HEK293 (cell line): Measurements from ENCODE around the gene ZMYND10.

ENCODE experiments used
- CTCF ChIA-PET: fragments of 350-600 bp; formaldehyde crosslinking; extraction: SDS; loops from one replicate; lab custom pipeline; 2021; ENCODE audit warnings: antibody characterized with exemption; lab: Yijun Ruan, JAX
- POLR2A ChIA-PET: fragments of 300-600 bp; formaldehyde crosslinking; extraction: SDS; loops from one replicate; lab custom pipeline; 2020; ENCODE audit warnings: antibody characterized with exemption, inconsistent platforms; lab: Yijun Ruan, JAX
- H3K27ac ChIP-seq: fragments of 200-500 bp; sonication (Bioruptor generic); 2 replicates; pipeline ENCODE4 v1.5.1; 2014; ENCODE audit warnings: low read depth, low read length, control low read depth, inconsistent platforms; ENCODE audit errors: extremely low read depth
- H3K36me3 ChIP-seq, 2 experiments: fragments of 200-500 bp in 1 of 2; sonication (Bioruptor generic) in 1 of 2; 1 replicate in 1 of 2; 2 replicates in 1 of 2; pipeline ENCODE4 v1.5.1; 2014 to 2017; ENCODE audit warnings: inconsistent platforms in 2 of 2, low read length in 2 of 2; ENCODE audit not compliant: control insufficient read depth in 2 of 2, insufficient read depth in 1 of 2
- H3K4me1 ChIP-seq: fragments of 200-500 bp; sonication (Bioruptor generic); 2 replicates; pipeline ENCODE4 v1.5.1; 2014; ENCODE audit warnings: mild to moderate bottlenecking, low read length, inconsistent platforms; ENCODE audit not compliant: control insufficient read depth, insufficient read depth
- H3K4me3 ChIP-seq: 2 replicates; pipeline ENCODE4 v1.5.1; 2011; ENCODE audit warnings: low read depth, mild to moderate bottlenecking, control low read depth, low read length, moderate library complexity
- H3K9me3 ChIP-seq: fragments of 200-500 bp; sonication (Bioruptor generic); 2 replicates; pipeline ENCODE4 v1.5.1; 2014; ENCODE audit warnings: low read depth, low read length, inconsistent platforms; ENCODE audit not compliant: control insufficient read depth, insufficient read depth
- AEBP2 ChIP-seq: fragments of 450-650 bp; formaldehyde crosslinking; IDR thresholded peaks from 2 replicates; pipeline ENCODE4 v1.5.1; 2016; ENCODE audit warnings: missing biosample characterization, missing genetic modification characterization, borderline replicate concordance
- BCL11B ChIP-seq: fragments of 450-650 bp; formaldehyde crosslinking; IDR thresholded peaks from 2 replicates; pipeline ENCODE4 v1.5.1; 2016; ENCODE audit warnings: low read depth, missing biosample characterization, missing genetic modification characterization
- CTCF ChIP-seq: fragments of 450-650 bp; formaldehyde crosslinking; IDR thresholded peaks from 2 replicates; pipeline ENCODE4 v1.5.1; 2016; ENCODE audit warnings: missing biosample characterization, missing genetic modification characterization
- GLIS1 ChIP-seq: fragments of 450-650 bp; formaldehyde crosslinking; IDR thresholded peaks from 2 replicates; pipeline ENCODE4 v1.5.1; 2016; ENCODE audit warnings: missing biosample characterization, missing genetic modification characterization
- GLIS2 ChIP-seq: fragments of 450-650 bp; formaldehyde crosslinking; IDR thresholded peaks from 2 replicates; pipeline ENCODE4 v1.5.1; 2016; ENCODE audit warnings: missing biosample characterization, missing genetic modification characterization
- HOXA7 ChIP-seq: sonication (generic); formaldehyde crosslinking; IDR thresholded peaks from 2 replicates; pipeline ENCODE4 v1.8.1; 2022; ENCODE audit warnings: missing genetic modification reagents, borderline replicate concordance
- REST ChIP-seq: fragments of 450-650 bp; formaldehyde crosslinking; IDR thresholded peaks from 2 replicates; pipeline ENCODE4 v1.5.1; 2016; ENCODE audit warnings: missing biosample characterization, missing genetic modification characterization
- SCRT1 ChIP-seq: fragments of 450-650 bp; formaldehyde crosslinking; IDR thresholded peaks from 2 replicates; pipeline ENCODE4 v1.5.1; 2016; ENCODE audit warnings: missing biosample characterization, missing genetic modification characterization, borderline replicate concordance
- SCRT2 ChIP-seq: fragments of 450-650 bp; formaldehyde crosslinking; IDR thresholded peaks from 2 replicates; pipeline ENCODE4 v1.5.1; 2016; ENCODE audit warnings: missing biosample characterization, missing genetic modification characterization
- SP7 ChIP-seq: fragments of 450-650 bp; formaldehyde crosslinking; IDR thresholded peaks from 2 replicates; pipeline ENCODE4 v1.5.1; 2016; ENCODE audit warnings: missing biosample characterization, missing genetic modification characterization
- ZBTB48 ChIP-seq: fragments of 450-650 bp; formaldehyde crosslinking; IDR thresholded peaks from 2 replicates; pipeline ENCODE4 v1.5.1; 2016; ENCODE audit warnings: missing biosample characterization, missing genetic modification characterization
- ZNF112 ChIP-seq: fragments of 450-650 bp; formaldehyde crosslinking; IDR thresholded peaks from 2 replicates; pipeline ENCODE4 v1.5.0; 2017; ENCODE audit warnings: missing biosample characterization, missing genetic modification characterization
- ZNF132 ChIP-seq: fragments of 450-650 bp; formaldehyde crosslinking; IDR thresholded peaks from 2 replicates; pipeline ENCODE4 v1.5.1; 2017; ENCODE audit warnings: missing biosample characterization, missing genetic modification characterization, borderline replicate concordance
- ZNF138 ChIP-seq: fragments of 450-650 bp; formaldehyde crosslinking; IDR thresholded peaks from 2 replicates; pipeline ENCODE4 v1.5.1; 2016; ENCODE audit warnings: missing biosample characterization, missing genetic modification characterization, borderline replicate concordance
- ZNF155 ChIP-seq: fragments of 450-650 bp; formaldehyde crosslinking; IDR thresholded peaks from 2 replicates; pipeline ENCODE4 v1.5.1; 2016; ENCODE audit warnings: missing biosample characterization, missing genetic modification characterization
- ZNF157 ChIP-seq: fragments of 450-650 bp; formaldehyde crosslinking; IDR thresholded peaks from 2 replicates; pipeline ENCODE4 v1.5.1; 2016; ENCODE audit warnings: missing biosample characterization, missing genetic modification characterization
- ZNF18 ChIP-seq: fragments of 450-650 bp; formaldehyde crosslinking; IDR thresholded peaks from 2 replicates; pipeline ENCODE4 v1.5.1; 2016; ENCODE audit warnings: missing biosample characterization, missing genetic modification characterization
- ZNF248 ChIP-seq: fragments of 450-650 bp; formaldehyde crosslinking; IDR thresholded peaks from 2 replicates; pipeline ENCODE4 v1.5.1; 2017; ENCODE audit warnings: missing biosample characterization, missing genetic modification characterization
- ZNF26 ChIP-seq: fragments of 450-650 bp; formaldehyde crosslinking; IDR thresholded peaks from 2 replicates; pipeline ENCODE4 v1.5.1; 2016; ENCODE audit warnings: missing biosample characterization, missing genetic modification characterization
- ZNF37A ChIP-seq: fragments of 450-650 bp; IDR thresholded peaks from 2 replicates; pipeline ENCODE4 v1.5.1; 2018; ENCODE audit warnings: missing biosample characterization, missing genetic modification characterization
- ZNF394 ChIP-seq: fragments of 450-650 bp; formaldehyde crosslinking; IDR thresholded peaks from 2 replicates; pipeline ENCODE4 v1.5.1; 2016; ENCODE audit warnings: missing biosample characterization, missing genetic modification characterization, mild to moderate bottlenecking, moderate library complexity, borderline replicate concordance
- ZNF555 ChIP-seq: fragments of 450-650 bp; formaldehyde crosslinking; conservative IDR thresholded peaks from 2 replicates; pipeline ENCODE4 v1.5.1; 2017; ENCODE audit warnings: missing biosample characterization, mild to moderate bottlenecking, missing genetic modification characterization, inconsistent platforms
- ZNF600 ChIP-seq: fragments of 450-650 bp; formaldehyde crosslinking; IDR thresholded peaks from 2 replicates; pipeline ENCODE4 v1.5.1; 2016; ENCODE audit warnings: missing biosample characterization, missing genetic modification characterization
- ZNF621 ChIP-seq: fragments of 450-650 bp; formaldehyde crosslinking; IDR thresholded peaks from 2 replicates; pipeline ENCODE4 v1.5.1; 2017; ENCODE audit warnings: missing biosample characterization, missing genetic modification characterization
- ZNF707 ChIP-seq: fragments of 450-650 bp; formaldehyde crosslinking; IDR thresholded peaks from 2 replicates; pipeline ENCODE4 v1.5.1; 2016; ENCODE audit warnings: missing biosample characterization, missing genetic modification characterization
- ZNF837 ChIP-seq: fragments of 450-650 bp; formaldehyde crosslinking; IDR thresholded peaks from 2 replicates; pipeline ENCODE4 v1.5.1; 2016; ENCODE audit warnings: missing biosample characterization, missing genetic modification characterization
- ZSCAN18 ChIP-seq: fragments of 450-650 bp; formaldehyde crosslinking; IDR thresholded peaks from 2 replicates; pipeline ENCODE4 v1.5.1; 2016; ENCODE audit warnings: missing biosample characterization, missing genetic modification characterization

ZMYND10 gene

GRCh38 chr3:50355829-50356552 lies 10.5 kb upstream of the ZMYND10 start:
- ChIA-PET CTCF (no interaction called here), POLR2A (interaction anchor here (1.2 to 1.9 kb wide), 2 partner anchors 10 to 19 kb away, joined by 3 to 12 read pairs; partner anchors contain the start of gene ZMYND10)
- Histone ChIP-seq H3K4me1 (no peaks in the 10 kb centered on the region), H3K27ac (no peak overlapping the region), H3K36me3 (peaks cover 0 to 61% of the 10 kb centered on the region in 2 experiments; a peak in 1 of 3 replicates), H3K9me3 (no peaks in the 10 kb centered on the region), H3K4me3 (peak overlapping the region; percentile 82)
- TF ChIP-seq SP7 (no peak), AEBP2 (tag by site-specific recombination) (no peak), ZBTB48 (tag by site-specific recombination) (peak; percentile 46; the same call in 1 of the 2 replicates), CTCF (peak; percentile 33; the same call in 1 of the 2 replicates), REST (tag by site-specific recombination) (no peak), ZNF837 (tag by site-specific recombination) (no peak), GLIS1 (tag by site-specific recombination) (peak; percentile 60), ZNF248 (no peak), ZNF26 (no peak), SCRT1 (tag by site-specific recombination) (no peak), BCL11B (tag by site-specific recombination) (no peak), ZNF138 (tag by site-specific recombination) (no peak), ZNF621 (tag by site-specific recombination) (no peak), HOXA7 (no peak), ZNF37A (no peak), GLIS2 (no peak), ZNF112 (no peak), ZNF132 (tag by site-specific recombination) (no peak), ZNF18 (tag by site-specific recombination) (no peak), ZNF394 (tag by site-specific recombination) (no peak), ZNF600 (tag by site-specific recombination) (no peak), ZNF707 (no peak), ZSCAN18 (tag by site-specific recombination) (no peak), SCRT2 (tag by site-specific recombination) (no peak), ZNF157 (tag by site-specific recombination) (no peak), ZNF155 (tag by site-specific recombination) (no peak), ZNF555 (tag by site-specific recombination) (no peak)
